Heart right ventricle (tissue), 16 donors: Measurements from ENCODE around the gene TPO. TPM values are rescaled to one million over a fixed set of nuclear protein-coding genes. Genes with fewer than 3 reads are reported as not detected.
"Not testable (repeated sequence)": the region's sequence is repeated elsewhere in the genome, so short reads cannot be mapped to it uniquely, and the experiment has no call there.

ENCODE experiments used
- ATAC-seq, 8 donors: fragments of 200-7000 bp; cut with Tn5 transposase; one replicate each; pipeline ENCODE4 v1.9.1; 2020; ENCODE audit warnings: mild to moderate bottlenecking in 8 of 8, moderate library complexity in 8 of 8, moderate number of reproducible peaks in 1 of 8
- DNase-seq, 2 donors: peaks; one replicate each; pipeline ENCODE4 v3.0.0-alpha.2; 2020
- H3K27ac ChIP-seq, 10 donors: fragments of 200-600 bp; sonication (generic) in 2 of 10; one replicate each; pipeline versions ENCODE4 v1.5.0 to v1.8.0; 2020 to 2022; ENCODE audit warnings: mild to moderate bottlenecking in 3 of 10
- H3K27me3 ChIP-seq, 7 donors: fragments of 200-600 bp; one replicate each; pipeline ENCODE4 v1.8.0; 2021 to 2022; ENCODE audit warnings: mild to moderate bottlenecking in 2 of 7
- H3K36me3 ChIP-seq, 9 donors: fragments of 200-600 bp; sonication (generic) in 1 of 9; one replicate each; pipeline versions ENCODE4 v1.5.0 to v1.8.0; 2020 to 2022; ENCODE audit warnings: mild to moderate bottlenecking in 2 of 9
- H3K4me1 ChIP-seq, 9 donors: fragments of 200-600 bp; sonication (generic) in 1 of 9; one replicate each; pipeline versions ENCODE4 v1.5.0 to v1.8.0; 2020 to 2022; ENCODE audit warnings: mild to moderate bottlenecking in 4 of 9
- H3K4me3 ChIP-seq, 10 donors: fragments of 200-600 bp; sonication (generic) in 2 of 10; one replicate each; pipeline versions ENCODE4 v1.5.0 to v1.8.0; 2020 to 2022; ENCODE audit warnings: mild to moderate bottlenecking in 7 of 10, moderate library complexity in 2 of 10
- H3K9me3 ChIP-seq, 11 donors: fragments of 200-600 bp in 10 of 11; sonication (generic) in 2 of 11; one replicate each; pipeline versions ENCODE4 v1.5.0 to v1.8.0; 2013 to 2022; ENCODE audit warnings: mild to moderate bottlenecking in 2 of 11, control low read depth in 1 of 11, moderate library complexity in 1 of 11
- WGBS, 2 donors: extraction: QIAGEN DNeasy Blood & Tissue Kit; methylation state at CpG; one replicate each; pipeline ENCODE4 v1.1.7; 2013; ENCODE audit warnings: inconsistent platforms in 1 of 2; 5-methylcytosine and 5-hydroxymethylcytosine counted together
- intact Hi-C, 10 donors: fragments of 100-400 bp; cut with DNase I; formaldehyde crosslinking; loops; one replicate each; pipeline versions ENCODE4 v1.11.1 to v1.14.2; 2022
- polyA plus RNA-seq, 2 donors: library from polyadenylated mRNA; stranded (reverse); fragments of 200-250 nt; gene quantifications; one replicate each; pipeline ENCODE4 v1.2.3, GENCODE V29; 2013
- total RNA-seq, 10 donors: library from RNA; stranded (reverse); fragmentation: NEBNext Ultra II Directional in 3 of 10; extraction: Animal tissue kit (Norgen Biotek cat#: 25700) in 3 of 10; gene quantifications; one replicate each; pipeline versions ENCODE4 v1.2.1 to v1.2.4, GENCODE V29; 2021 to 2023
- TF ChIP-seq, protein P1 (sequence below), 9 donors: fragments of 200-600 bp; sonication (generic) in 2 of 9; IDR thresholded peaks; one replicate each; pipeline versions ENCODE4 v1.5.0 to v1.8.0; 2021 to 2022; ENCODE audit warnings: antibody characterized with exemption in 9 of 9, mild to moderate bottlenecking in 5 of 9, moderate library complexity in 1 of 9
- donor health status: Arrhythmogenic right ventricular cardiomyopathy.
- donor health status: ischemic (EF 13 %, LVEDD 7.1; RV severe dilation, severe dysfunction).
- donor health status: healthy with polysubstance abuse.
- donor health status: DM: no; HTN: yes; CAD: no.
- donor health status: DM: no; HTN: no; CAD: no.
- donor health status: ischemic (EF 25% LVEDD 6.9; RV normal size, moderate dysfunction).
- donor health status: ischemic (EF 25% LVEDD 5.7; RV mildly dilated, moderate dysfunction).
- donor health status: healthy.
- donor health status: DM: yes; HTN: yes; CAD: no.
- donor health status: Ischemic cardiomyopathy.
- donor health status: ischemic (EF 35%, LVEDD 5.7; RV mildly dilated, moderate dysfunction).
- donor health status: nonischemic (EF 11% LVEDD 7.7; RV severe dilation, severe dysfunction).
- donor health status: DM: yes; HTN: yes; CAD: no.
- donor health status: PGD.
- donor health status: ischemic (EF 29% LVEDD 5.4; RV normal size, mild dysfunction).
- donor health status: nonischemic (EF 23%, LVEDD 6.1; RV moderate dilation, normal function).

TPO gene
- total and polyA plus RNA-seq, 12 donors, result 0.85 to 22.1 (median 6.4) TPM

DNA sequence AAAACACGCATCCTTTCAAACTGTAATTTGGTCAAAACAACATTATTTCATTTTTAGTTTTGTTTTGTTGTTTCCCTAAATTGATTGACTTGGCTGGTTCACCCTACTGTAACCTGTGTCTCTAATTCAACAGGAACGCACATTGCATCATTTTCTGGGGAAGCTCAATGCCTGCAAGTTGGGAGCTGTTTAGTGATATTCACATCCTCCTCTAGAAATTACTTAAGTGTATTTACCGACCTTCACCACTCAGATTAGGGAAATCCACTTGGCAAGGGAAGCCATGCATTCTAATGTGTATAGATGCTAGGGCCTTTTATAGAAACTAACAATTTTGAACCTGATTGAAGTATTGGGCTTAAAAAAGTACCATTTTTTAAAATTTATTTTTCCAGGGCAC is 7.3 kb upstream of the TPO start:
- 66 to 82% methylated on average over 3 of the region's 3 CpGs for WGBS, 2 donors
- Histone ChIP-seq H3K4me1 (no peaks in the 10 kb centered on the region), H3K36me3 (no peaks in the 10 kb centered on the region), H3K4me3 (no peak overlapping the region), H3K9me3 (no peaks in the 10 kb centered on the region), H3K27ac (no peak overlapping the region), H3K27me3 (no peaks in the 10 kb centered on the region)
- DNase-seq, result no peak
- TF ChIP-seq, protein P1, sequence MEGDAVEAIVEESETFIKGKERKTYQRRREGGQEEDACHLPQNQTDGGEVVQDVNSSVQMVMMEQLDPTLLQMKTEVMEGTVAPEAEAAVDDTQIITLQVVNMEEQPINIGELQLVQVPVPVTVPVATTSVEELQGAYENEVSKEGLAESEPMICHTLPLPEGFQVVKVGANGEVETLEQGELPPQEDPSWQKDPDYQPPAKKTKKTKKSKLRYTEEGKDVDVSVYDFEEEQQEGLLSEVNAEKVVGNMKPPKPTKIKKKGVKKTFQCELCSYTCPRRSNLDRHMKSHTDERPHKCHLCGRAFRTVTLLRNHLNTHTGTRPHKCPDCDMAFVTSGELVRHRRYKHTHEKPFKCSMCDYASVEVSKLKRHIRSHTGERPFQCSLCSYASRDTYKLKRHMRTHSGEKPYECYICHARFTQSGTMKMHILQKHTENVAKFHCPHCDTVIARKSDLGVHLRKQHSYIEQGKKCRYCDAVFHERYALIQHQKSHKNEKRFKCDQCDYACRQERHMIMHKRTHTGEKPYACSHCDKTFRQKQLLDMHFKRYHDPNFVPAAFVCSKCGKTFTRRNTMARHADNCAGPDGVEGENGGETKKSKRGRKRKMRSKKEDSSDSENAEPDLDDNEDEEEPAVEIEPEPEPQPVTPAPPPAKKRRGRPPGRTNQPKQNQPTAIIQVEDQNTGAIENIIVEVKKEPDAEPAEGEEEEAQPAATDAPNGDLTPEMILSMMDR (IDR thresholded peaks at IDR 0.05), result no peak
- ATAC-seq, result no peak
- intact Hi-C loops, result no loop called here

DNA sequence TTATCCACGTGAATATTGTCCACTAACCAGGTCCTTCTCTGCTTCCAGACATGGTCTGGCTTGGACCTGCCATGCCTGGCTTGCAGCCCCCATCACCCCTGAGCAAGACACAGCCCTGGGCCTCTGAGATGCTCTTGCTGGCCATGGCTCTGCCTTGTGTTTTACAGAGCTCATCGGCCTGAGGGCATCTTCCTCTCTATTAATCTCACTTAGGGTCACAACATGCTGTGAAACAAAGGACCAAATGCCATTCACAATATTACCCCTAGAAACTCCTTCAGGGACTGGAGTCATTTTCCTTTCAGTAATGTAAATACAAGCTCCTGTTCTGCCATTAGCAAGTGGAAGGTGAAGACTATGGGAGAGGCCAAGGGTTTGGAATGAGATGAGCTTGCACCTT is 6.8 kb upstream of the TPO start:
- TF ChIP-seq, protein P1 (IDR thresholded peaks at IDR 0.05), result no peak
- no peaks in the 10 kb centered on the region for H3K9me3 ChIP-seq
- no peak overlapping the region for H3K27ac ChIP-seq
- WGBS, 2 donors, result 81 to 93% methylated on average over 2 of the region's 2 CpGs
- intact Hi-C loops, result no loop called here
- H3K36me3 ChIP-seq, result no peaks in the 10 kb centered on the region
- no peak overlapping the region for H3K4me3 ChIP-seq
- no peaks in the 10 kb centered on the region for H3K4me1 ChIP-seq
- H3K27me3 ChIP-seq, result no peaks in the 10 kb centered on the region
- DNase-seq, result no peak
- no peak for ATAC-seq

DNA sequence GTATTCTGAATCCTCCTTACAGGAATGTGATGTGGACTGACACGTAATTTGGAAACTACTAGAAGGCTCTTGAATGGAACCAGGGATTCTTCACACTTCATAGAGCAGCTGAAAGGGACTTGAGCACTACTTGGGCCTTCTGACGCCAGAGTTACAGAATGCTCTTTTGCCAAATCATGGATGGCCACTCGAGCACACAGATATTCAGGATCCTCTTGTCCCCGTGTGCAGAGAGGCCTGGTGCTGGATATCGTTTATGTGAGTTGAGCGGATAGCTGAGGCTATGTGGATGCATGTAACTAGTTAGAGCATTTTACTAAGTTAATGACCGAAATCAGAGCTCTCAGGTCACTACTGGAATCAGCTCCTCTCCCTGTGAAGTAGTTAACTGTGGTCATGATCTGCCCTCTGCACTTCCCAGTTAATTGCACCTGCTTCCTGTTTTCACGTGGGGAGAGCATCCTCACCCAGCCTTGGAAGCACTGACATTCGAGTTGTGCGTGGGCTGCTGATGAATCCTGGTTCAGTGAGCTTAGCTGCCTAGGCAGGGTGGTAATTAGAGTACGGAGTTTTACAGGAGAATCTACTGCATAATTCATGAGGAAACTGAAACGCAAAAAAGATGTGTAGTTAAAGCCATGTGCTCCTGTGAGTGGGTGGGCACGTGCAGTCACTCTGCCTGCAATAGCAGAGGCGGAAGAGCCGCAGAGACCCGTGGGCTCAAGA is 5.2 kb upstream of the TPO start:
- intact Hi-C loops, result no loop called here
- WGBS, 2 donors, result 73 to 74% methylated on average over 16 of the region's 16 CpGs
- Histone ChIP-seq H3K27me3 (peaks cover 0 to under 1% (median 0%) of the 10 kb centered on the region in 7 donors), H3K27ac (no peak overlapping the region), H3K36me3 (no peaks in the 10 kb centered on the region), H3K9me3 (no peaks in the 10 kb centered on the region), H3K4me1 (no peaks in the 10 kb centered on the region), H3K4me3 (no peak overlapping the region)
- TF ChIP-seq, protein P1 (IDR thresholded peaks at IDR 0.05), result no peak
- ATAC-seq (no peak), DNase-seq (no peak)

DNA sequence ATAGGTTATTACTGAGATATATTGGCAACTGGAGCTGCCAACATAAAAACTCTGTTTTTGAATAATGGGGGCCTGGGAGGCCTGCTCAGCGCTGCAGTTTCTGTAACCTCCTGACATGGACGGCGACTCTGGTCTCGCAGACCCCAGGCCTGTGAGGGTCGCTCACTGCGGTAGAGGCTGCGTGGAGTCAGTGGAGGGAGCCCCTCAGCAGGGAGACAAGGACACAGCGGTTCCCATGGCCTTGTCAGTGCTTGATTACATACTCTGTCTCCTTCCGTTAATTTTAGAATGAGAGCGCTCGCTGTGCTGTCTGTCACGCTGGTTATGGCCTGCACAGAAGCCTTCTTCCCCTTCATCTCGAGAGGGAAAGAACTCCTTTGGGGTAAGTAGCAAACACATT is 858 bp downstream of the TPO start:
- H3K4me3 ChIP-seq, result no peak overlapping the region
- H3K36me3 ChIP-seq, result peaks cover 0 to 10% (median 0%) of the 10 kb centered on the region in 9 donors
- DNase-seq (no peak), ATAC-seq (no peak)
- no peak overlapping the region for H3K27ac ChIP-seq
- TF ChIP-seq, protein P1 (IDR thresholded peaks at IDR 0.05), result no peak
- no peaks in the 10 kb centered on the region for H3K4me1 ChIP-seq
- peaks cover 0 to 2% (median 0%) of the 10 kb centered on the region in 7 donors for H3K27me3 ChIP-seq
- 58 to 68% methylated on average over 13 of the region's 13 CpGs for WGBS, 2 donors
- no peaks in the 10 kb centered on the region for H3K9me3 ChIP-seq
- intact Hi-C loops, result no loop called here

DNA sequence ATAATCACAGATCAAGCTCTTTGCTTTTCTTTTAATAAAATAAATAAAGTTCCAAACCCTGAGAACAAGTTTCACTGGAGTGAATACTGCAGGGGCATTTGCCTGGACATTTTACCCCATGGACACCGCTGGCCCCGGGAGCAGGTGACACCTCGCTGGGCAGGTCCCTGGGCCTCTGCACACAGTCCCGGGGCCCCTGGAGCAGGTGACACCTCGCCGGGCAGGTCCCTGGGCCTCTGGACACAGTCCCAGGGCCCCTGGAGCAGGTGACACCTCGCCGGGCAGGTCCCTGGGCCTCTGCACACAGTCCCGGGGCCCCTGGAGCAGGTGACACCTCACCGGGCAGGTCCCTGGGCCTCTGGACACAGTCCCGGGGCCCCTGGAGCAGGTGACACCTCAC is 1.6 kb downstream of the TPO start:
- ATAC-seq, intact Hi-C loops, H3K4me3 ChIP-seq, H3K9me3 ChIP-seq, H3K4me1 ChIP-seq, H3K27ac ChIP-seq, H3K27me3 ChIP-seq, DNase-seq: not testable (repeated sequence)
- H3K36me3 ChIP-seq, result peaks cover 0 to 10% (median 0%) of the 10 kb centered on the region in 9 donors
- WGBS, 2 donors, result 91 to 92% methylated on average over 11 of the region's 11 CpGs
